HG03457 (cell line): Measurements from ENCODE around the gene PLAAT2.

ENCODE experiments used
- ATAC-seq: cut with Tn5 transposase; IDR thresholded peaks from one replicate; pipeline ENCODE4 v1.9.1; 2021; ENCODE audit warnings: moderate number of reproducible peaks; ENCODE audit not compliant: unreplicated experiment

PLAAT2 gene

GRCh38 chr11:63527667-63528066, 35.5 kb downstream of the PLAAT2 start:
- no peak for ATAC-seq

GRCh38 chr11:63523151-63523550, 40.0 kb downstream of the PLAAT2 start:
- ATAC-seq, result no peak

DNA sequence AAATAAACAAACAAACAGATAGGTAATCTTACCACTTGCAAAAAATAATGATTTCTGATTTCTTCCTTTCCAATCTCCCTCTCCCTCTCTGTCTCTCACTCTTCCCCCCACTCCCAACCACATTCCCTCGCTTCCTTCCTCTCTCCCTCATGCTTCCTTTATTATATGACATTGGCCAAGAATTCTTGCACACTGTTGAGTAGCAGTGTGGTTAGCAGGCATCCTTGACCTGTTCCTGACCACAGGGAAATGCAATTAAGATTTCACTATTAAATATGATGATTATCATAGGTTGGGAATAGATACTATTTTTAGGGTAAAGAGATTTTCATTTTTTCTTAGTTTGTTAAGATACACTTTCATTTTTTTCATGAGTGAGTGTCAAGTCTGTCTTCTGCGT, 41.3 kb downstream of the PLAAT2 start:
- ATAC-seq, result no peak

GRCh38 chr11:63520606-63521170, 42.5 kb downstream of the PLAAT2 start:
- ATAC-seq, result no peak

DNA sequence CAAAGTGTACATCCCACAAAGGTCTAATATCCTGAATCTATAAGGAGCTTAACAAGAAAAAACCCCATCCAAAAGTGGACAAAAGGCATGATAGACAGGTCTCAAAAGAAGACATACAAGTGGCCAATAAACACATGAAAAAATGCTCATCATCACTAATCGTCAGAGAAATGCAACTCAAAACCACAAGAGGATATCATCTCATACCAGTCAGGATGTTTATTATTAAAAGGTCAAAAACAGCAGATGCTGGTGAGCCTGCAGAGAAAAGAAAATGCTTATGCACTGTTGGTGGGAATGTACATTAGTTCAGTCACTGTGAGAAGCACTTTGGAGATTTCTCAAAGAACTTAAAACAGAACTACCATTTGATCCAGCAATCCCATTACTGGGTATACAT, 44.6 kb downstream of the PLAAT2 start:
- no peak for ATAC-seq

DNA sequence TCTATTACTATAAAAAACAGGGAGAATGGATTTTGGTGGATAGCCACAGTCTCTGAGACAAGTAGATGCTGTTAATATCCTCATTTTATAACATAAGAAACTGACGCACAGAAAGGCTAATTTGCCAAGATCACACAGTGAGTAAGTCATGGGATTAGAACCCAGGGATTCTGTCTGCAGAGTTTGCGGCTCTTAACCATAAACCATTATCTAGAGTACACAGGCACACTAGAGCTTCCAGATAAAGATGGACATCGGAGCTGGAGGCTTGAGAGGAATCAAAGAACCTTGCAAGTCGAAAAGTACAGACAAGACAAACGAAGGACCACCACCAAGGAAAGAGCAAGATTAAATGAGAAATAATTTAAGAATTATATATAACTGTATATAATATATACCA, 46.0 kb downstream of the PLAAT2 start:
- ATAC-seq, result no peak

GRCh38 chr11:63516109-63516508, 47.1 kb downstream of the PLAAT2 start:
- ATAC-seq, result no peak

DNA sequence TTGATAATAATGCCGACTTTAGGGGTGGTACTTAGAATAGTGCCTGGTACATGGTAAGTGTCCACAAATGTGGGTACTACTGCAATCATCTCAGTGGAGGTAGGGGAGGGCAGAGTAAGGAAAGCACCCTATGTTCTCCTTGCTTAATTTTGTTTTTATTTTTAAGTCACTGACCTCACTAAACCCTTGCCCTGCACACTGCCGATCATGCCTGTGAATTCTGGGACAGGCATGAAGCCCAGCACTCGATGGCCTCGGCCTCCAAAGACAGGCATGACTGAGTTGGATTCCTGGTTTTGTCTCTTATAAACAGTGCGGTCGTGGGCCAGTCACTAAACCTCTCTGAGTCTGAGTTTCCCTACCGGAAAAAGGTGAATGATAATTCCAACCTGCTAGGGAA, 50.4 kb downstream of the PLAAT2 start:
- no peak for ATAC-seq

DNA sequence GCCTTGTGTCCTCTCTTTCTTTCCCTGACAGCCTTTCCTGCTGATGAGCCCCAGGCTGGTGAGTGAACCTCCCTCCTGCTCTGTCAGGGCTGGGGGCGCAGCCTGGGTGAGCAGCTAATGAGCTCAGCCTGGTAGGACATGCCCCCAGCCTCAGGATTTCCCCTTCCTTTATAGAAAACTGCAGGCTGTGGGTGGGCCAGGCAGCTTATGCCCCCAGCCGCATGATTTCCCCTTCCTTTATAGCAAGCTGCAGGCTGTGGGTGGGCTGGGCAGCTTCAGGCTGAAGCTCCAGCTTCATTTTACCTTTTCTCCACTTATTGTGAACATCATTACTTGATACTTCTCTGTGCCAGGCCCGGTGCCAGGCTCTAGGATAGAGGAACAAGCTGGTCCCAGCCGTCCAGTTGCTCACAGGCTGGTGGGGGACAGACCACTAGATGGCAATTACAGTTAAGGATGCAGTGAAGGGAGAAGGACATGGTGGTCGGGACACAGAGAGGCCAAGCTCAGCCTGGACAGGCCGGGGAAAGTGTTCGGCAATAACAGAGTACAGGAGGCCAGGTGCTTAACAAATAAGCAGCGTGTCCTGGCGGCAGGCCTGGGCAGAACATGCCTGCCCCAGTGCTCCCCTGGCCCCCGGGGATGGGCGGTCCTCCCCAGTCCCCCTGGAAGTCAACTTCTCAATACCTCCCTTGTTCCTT, 52.0 kb downstream of the PLAAT2 start:
- no peak for ATAC-seq

DNA sequence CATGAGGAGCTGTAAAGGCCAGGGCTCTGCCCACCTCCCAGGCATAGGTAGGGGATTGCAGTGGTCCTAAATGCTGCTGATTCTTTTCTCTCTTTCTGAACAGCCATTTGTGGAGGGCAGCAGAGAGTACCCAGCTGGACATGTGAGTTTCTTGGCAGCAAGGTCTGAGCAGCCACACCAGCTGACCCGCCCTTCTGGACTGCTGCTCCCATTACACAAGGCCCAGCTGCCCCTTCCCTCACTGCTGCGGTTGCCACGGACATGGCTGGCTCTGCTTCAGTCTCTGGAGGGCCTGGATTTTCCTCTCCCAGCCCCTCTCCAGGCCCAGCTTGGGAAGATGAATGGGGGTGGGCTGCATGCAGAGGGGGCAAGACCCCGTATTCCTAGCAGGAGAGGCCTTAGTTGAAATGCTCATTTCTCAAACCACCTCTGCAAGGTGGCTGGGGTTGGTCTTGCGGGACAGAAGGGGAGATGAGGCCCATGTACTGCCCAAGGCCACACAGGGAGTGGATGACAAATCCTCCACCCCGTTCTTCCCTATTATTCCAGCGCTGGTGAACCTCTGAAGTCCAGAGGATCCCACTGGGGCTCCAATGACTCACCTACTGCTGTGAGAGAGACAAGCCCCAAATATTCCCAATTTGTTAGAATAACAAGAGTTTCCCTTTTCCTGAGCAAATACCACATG, 52.7 kb downstream of the PLAAT2 start:
- no peak for ATAC-seq

DNA sequence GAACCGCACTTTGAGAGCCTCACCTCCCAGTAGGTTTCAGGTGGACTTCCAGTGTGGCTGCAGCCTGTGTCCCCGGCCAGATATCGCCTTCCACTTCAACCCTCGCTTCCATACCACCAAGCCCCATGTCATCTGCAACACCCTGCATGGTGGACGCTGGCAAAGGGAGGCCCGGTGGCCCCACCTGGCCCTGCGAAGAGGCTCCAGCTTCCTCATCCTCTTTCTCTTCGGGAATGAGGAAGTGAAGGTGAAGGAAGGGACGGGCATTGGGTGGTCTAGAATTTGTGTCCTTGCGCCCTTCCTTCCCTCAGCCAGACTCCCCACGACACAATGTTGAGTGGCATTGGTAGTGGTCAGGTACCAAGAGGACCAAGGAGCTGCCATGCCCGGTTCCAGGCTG, 54.4 kb downstream of the PLAAT2 start:
- ATAC-seq, result no peak

DNA sequence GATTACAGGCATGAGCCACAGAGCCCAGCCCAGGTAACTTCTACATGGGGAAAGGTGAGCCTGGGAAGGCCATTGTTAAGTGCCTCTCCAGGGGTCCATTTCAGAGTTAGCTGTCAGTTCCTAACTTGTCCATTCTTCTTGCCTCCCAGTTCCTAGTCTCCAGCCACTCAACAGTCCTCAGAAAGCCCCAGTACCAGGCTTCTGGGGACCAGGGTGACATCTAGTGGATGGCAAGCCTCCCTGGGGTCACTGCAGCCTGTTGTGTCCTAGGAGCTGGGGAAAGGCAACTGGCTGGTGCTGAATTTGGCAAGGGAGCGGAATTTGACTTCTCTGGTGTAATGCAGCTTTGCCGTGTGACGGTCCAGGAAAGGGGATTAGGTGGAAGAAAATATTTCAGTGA, 55.2 kb downstream of the PLAAT2 start:
- ATAC-seq, result no peak

DNA sequence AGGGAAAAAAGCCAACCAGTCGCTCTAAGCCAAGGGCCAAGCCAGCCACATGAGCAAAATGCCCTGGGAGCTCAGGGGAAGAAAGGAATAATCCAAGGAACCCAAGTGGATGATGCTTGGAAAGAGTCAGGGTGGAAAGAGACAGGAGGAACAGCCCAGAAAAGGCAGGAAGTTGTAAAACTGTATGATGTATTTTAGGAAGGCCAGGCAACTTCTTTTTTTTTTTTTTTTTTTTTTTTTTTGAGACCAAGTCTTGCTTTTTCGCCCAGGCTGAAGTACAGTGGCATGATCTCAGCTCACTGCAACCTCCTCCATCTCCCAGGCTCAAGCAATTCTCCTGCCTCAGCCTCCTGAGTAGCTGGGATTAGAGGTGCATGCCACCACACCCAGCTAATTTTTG, 55.7 kb downstream of the PLAAT2 start:
- no peak for ATAC-seq

- no peak for ATAC-seq
Measured at GRCh38 chr11:63506876-63507275, 56.3 kb downstream of the PLAAT2 start.

- ATAC-seq, result no peak
Measured at GRCh38 chr11:63505857-63506528, 57.2 kb downstream of the PLAAT2 start, which contains the start of gene LGALS12. LGALS12 (plus strand) TSS chr11:63506084; CDS start chr11:63506459, 375 bp downstream.

- ATAC-seq, result no peak
Measured at GRCh38 chr11:63504933-63505586, 58.1 kb downstream of the PLAAT2 start.

- no peak for ATAC-seq
Measured at GRCh38 chr11:63504054-63504453, 59.1 kb downstream of the PLAAT2 start.

GRCh38 chr11:63503492-63503891, 59.7 kb downstream of the PLAAT2 start:
- no peak for ATAC-seq
